GM21737 (cell line): ENCODE measurements around the gene IRS1.

ENCODE experiments used
- ATAC-seq: cut with Tn5 transposase; IDR thresholded peaks from one replicate; pipeline ENCODE4 v1.9.1; 2021; ENCODE audit warnings: mild to moderate bottlenecking, moderate library complexity; ENCODE audit not compliant: unreplicated experiment

Gene IRS1

GRCh38 chr2:226828191-226828590 lies 28.6 kb upstream of the IRS1 start:
- no peak for ATAC-seq

GRCh38 chr2:226825056-226825455 lies 25.4 kb upstream of the IRS1 start:
- ATAC-seq, result no peak

- no peak for ATAC-seq
Observed at GRCh38 chr2:226818930-226819329, 19.3 kb upstream of the IRS1 start.

GRCh38 chr2:226813148-226813701 lies 13.6 kb upstream of the IRS1 start:
- ATAC-seq, result no peak

GRCh38 chr2:226803410-226803809 lies 3.8 kb upstream of the IRS1 start:
- ATAC-seq, result no peak

- ATAC-seq, result no peak
Observed at GRCh38 chr2:226802573-226802972, 3.0 kb upstream of the IRS1 start.

GRCh38 chr2:226800941-226801784 lies 1.5 kb upstream of the IRS1 start:
- peak; percentile 76 for ATAC-seq

- ATAC-seq, result no peak
Observed at GRCh38 chr2:226799976-226800940, 638 bp upstream of the IRS1 start.

- peak; percentile 17 for ATAC-seq
Observed at GRCh38 chr2:226798422-226799210, 1.0 kb downstream of the IRS1 start.

- ATAC-seq, result no peak
Observed at GRCh38 chr2:226797989-226798421, 1.6 kb downstream of the IRS1 start.

GRCh38 chr2:226797289-226797988 lies 2.2 kb downstream of the IRS1 start:
- no peak for ATAC-seq

- ATAC-seq, result no peak
Observed at GRCh38 chr2:226796840-226797288, 2.8 kb downstream of the IRS1 start.

GRCh38 chr2:226796012-226796839 lies 3.4 kb downstream of the IRS1 start:
- no peak for ATAC-seq

GRCh38 chr2:226795281-226796011 lies 4.2 kb downstream of the IRS1 start:
- ATAC-seq, result no peak

GRCh38 chr2:226794751-226795171 lies 4.9 kb downstream of the IRS1 start:
- ATAC-seq, result no peak

GRCh38 chr2:226794196-226794661 lies 5.4 kb downstream of the IRS1 start:
- ATAC-seq, result no peak

GRCh38 chr2:226793646-226794045 lies 6.0 kb downstream of the IRS1 start:
- no peak for ATAC-seq
